ENCODE data around the gene STPG2.
"Not testable (repeated sequence)": the region's sequence is repeated elsewhere in the genome, so short reads cannot be mapped to it uniquely, and the experiment has no call there.

The STPG2 gene

DNA sequence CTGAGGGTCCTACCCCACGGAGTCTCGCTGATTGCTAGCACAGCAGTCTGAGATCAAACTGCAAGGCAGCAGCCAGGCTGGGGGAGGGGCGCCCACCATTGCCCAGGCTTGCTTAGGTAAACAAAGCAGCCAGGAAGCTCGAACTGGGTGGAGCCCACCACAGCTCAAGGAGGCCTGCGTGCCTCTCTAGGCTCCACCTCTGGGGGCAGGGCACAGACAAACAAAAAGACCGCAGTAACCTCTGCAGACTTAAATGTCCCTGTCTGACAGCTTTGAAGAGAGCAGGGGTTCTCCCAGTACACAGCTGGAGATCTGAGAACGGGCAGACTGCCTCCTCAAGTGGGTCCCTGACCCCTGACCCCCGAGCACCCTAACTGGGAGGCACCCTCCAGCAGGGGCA, 509.4 kb downstream of the STPG2 start:
- not testable (repeated sequence) for DNase-seq

DNA sequence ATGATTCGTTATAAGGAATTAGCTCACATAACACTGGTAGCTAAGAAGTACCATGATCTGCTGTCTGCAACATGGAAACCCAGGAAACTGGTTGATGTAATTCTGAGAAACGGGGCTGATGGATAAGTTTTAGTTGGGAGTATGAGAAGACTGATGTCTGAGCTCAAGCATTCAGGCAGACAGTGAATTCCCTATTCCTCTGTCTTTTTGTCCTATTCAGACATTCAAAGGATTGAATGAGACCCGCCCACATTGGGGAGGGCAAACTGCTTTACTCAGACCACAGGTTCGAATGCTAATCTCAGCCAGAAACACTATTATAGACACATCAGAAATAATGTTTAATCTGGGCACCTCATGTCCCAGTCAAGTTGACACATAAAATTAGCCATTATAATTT, 515.5 kb downstream of the STPG2 start:
- DNase-seq: no peak

GRCh38 chr4:97624204-97624603, 519.1 kb downstream of the STPG2 start:
- DNase-seq: no peak

GRCh38 chr4:97605932-97606331, 537.3 kb downstream of the STPG2 start:
- DNase-seq: no peak

- DNase-seq: no peak
Observed at GRCh38 chr4:97593248-97593647, 550.0 kb downstream of the STPG2 start.

DNA sequence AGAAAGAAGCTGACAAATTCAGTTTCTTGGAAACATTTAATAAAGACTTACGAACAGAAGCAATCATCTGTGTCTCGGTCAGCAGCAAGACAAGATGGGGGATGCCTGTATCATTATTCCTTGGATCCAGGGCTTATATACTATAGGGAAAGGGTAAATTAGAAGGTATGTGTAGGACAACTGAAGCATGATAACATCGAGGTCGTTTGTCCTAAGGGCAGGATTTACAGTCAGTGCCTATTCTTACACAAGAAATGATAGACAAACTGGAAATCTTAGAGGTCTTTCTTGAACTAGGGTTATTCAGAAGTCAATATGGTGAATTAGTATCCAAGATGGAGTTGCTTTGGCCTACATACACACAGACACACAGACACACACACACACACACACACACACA, 553.0 kb downstream of the STPG2 start:
- DNase-seq: no peak

- DNase-seq: no peak
Observed at GRCh38 chr4:97589481-97590196, 553.6 kb downstream of the STPG2 start.

DNA sequence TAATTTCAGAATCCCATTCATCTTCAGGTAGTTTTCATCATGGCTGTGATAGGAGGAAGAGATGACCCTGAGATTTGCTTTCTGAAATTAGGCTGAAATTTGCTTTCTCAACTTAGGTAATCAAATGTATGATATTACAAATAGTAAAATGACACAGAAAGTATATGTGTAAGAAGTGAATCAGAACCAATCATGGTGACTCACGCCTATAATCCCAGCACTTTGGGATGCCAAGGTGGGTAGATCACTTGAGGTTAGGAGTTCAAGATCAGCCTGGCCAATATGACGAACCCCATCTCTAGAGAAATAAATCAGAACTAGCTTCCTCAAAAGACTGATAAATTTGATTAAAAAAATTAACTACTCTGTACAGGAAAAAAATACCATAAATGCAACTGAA, 555.4 kb downstream of the STPG2 start:
- no peak for DNase-seq

GRCh38 chr4:97585274-97585673, 558.0 kb downstream of the STPG2 start:
- DNase-seq: no peak

- DNase-seq: no peak
Observed at GRCh38 chr4:97582890-97583289, 560.4 kb downstream of the STPG2 start.

GRCh38 chr4:97577004-97577403, 566.3 kb downstream of the STPG2 start:
- DNase-seq: no peak

DNA sequence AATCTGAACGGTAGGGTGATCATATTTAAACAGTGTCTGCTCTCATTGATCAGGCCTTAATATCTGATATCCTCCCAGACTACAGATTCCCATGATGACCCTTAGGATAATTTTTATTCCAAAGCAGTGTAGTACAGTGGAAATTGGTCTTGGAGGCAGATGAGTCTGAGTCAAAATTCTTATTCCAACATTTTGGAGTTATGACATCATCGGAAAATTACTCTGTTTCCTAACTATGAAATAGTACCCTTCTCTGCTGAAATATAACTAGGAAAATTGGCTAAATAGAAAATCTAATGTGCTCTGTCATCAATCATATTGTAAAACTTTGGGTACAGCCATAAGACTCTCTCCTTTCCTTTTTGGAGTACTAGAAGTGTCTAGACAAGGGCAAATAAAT, 583.3 kb downstream of the STPG2 start:
- no peak for DNase-seq

GRCh38 chr4:97558204-97558778, 585.0 kb downstream of the STPG2 start:
- no peak for DNase-seq

GRCh38 chr4:97550637-97551036, 592.6 kb downstream of the STPG2 start:
- not testable (repeated sequence) for DNase-seq

- no peak for DNase-seq
Observed at GRCh38 chr4:97548943-97549583, 594.2 kb downstream of the STPG2 start.

DNA sequence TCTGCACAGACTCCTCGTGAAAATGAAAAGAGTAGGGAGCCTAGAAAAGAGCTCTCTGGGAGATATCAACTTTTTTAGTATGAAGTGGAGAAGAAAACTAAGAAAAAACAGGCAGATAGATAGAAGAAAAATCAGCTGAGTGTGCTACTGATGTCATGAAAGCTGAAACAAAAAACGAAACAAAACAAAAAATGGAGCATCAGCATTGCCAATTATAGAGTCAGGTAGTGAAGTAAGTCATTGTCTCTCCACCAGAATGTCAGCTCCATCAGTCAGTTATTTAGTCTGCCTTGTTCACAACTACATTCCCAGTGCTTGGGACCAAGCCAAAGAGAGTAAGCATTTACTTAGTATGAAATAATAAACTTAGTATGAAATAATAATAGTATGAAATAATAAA, 595.1 kb downstream of the STPG2 start:
- no peak for DNase-seq

GRCh38 chr4:97531351-97531750, 611.9 kb downstream of the STPG2 start:
- no peak for DNase-seq

GRCh38 chr4:97530676-97531075, 612.6 kb downstream of the STPG2 start:
- DNase-seq: no peak

DNA sequence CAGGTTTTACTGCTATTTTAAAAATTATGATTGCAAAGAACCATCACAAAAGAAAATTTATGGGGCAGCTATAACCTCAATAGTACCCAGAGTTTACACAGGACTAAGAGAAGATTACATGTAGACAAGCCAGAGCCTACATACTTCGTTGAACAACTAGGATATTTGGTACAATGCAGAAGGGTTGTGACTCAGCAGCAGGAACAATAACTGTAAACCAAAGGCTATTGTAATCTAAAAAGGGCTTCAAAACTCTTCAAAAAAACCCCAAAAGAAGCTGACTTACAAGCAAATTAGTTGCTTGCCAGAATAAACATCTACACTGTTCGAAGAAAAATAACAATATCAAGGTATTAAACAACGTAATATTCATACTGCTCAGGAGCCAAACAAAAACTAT, 618.0 kb downstream of the STPG2 start:
- no peak for DNase-seq

GRCh38 chr4:97517939-97518338, 625.3 kb downstream of the STPG2 start:
- DNase-seq: no peak

GRCh38 chr4:97513917-97514316, 629.4 kb downstream of the STPG2 start:
- no peak for DNase-seq
